ENCODE data around the gene MYO10. TPM values are rescaled to one million over a fixed set of nuclear protein-coding genes. Genes with fewer than 3 reads are reported as not detected.
"Not testable (repeated sequence)": the region's sequence is repeated elsewhere in the genome, so short reads cannot be mapped to it uniquely, and the experiment has no call there.

The MYO10 gene
- total RNA-seq, 4 donors from 2014 or later, result 34.7 to 122 (median 71.2) TPM

- H3K27ac ChIP-seq, result no peak overlapping the region
- no peak for DNase-seq
- no peaks in the 10 kb centered on the region for H3K9me3 ChIP-seq
- peaks cover 0 to 62% (median 0%) of the 10 kb centered on the region in 3 donors for H3K36me3 ChIP-seq
- TF ChIP-seq POLR2A (IDR thresholded peaks at IDR 0.05), result no peak
- TF ChIP-seq, protein P1, sequence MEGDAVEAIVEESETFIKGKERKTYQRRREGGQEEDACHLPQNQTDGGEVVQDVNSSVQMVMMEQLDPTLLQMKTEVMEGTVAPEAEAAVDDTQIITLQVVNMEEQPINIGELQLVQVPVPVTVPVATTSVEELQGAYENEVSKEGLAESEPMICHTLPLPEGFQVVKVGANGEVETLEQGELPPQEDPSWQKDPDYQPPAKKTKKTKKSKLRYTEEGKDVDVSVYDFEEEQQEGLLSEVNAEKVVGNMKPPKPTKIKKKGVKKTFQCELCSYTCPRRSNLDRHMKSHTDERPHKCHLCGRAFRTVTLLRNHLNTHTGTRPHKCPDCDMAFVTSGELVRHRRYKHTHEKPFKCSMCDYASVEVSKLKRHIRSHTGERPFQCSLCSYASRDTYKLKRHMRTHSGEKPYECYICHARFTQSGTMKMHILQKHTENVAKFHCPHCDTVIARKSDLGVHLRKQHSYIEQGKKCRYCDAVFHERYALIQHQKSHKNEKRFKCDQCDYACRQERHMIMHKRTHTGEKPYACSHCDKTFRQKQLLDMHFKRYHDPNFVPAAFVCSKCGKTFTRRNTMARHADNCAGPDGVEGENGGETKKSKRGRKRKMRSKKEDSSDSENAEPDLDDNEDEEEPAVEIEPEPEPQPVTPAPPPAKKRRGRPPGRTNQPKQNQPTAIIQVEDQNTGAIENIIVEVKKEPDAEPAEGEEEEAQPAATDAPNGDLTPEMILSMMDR (IDR thresholded peaks at IDR 0.05), result no peak
- H3K4me3 ChIP-seq, result no peak overlapping the region
- H3K4me1 ChIP-seq, result no peaks in the 10 kb centered on the region
- no peaks in the 10 kb centered on the region for H3K27me3 ChIP-seq
Observed at GRCh38 chr5:16759147-16759773, 176.8 kb downstream of the MYO10 start.

- Histone ChIP-seq H3K27me3 (no peaks in the 10 kb centered on the region), H3K9me3 (no peaks in the 10 kb centered on the region), H3K36me3 (peaks cover 0 to 60% (median 0%) of the 10 kb centered on the region in 3 donors), H3K4me1 (no peaks in the 10 kb centered on the region), H3K27ac (no peak overlapping the region), H3K4me3 (no peak overlapping the region)
- DNase-seq, result no peak
- TF ChIP-seq POLR2A (IDR thresholded peaks at IDR 0.05), result no peak
- TF ChIP-seq, protein P1 (IDR thresholded peaks at IDR 0.05), result no peak
Observed at GRCh38 chr5:16757989-16758501, 178.0 kb downstream of the MYO10 start.

DNA sequence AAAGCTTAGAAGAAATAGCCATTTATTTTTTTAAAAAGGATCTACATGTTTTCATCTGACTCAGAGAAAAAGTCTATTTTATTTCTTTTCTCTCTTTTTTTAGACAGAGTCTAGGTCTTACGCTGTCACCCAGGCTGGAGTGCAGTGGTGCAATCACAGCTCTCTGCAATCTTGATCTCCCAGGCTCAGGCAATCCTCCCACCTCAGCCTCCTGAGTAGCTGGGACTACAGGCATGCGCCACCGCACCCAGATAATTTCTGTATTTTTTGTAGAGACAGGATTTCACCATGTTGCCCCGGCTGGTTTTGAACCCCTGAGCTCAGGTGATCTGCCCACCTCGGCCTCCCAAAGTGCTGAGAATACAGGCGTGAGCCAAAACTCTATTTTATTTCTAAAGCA, 178.5 kb downstream of the MYO10 start:
- not testable (repeated sequence) for H3K27ac ChIP-seq, H3K9me3 ChIP-seq, DNase-seq, H3K4me3 ChIP-seq, H3K27me3 ChIP-seq, H3K4me1 ChIP-seq
- peaks cover 0 to 55% (median 0%) of the 10 kb centered on the region in 3 donors for H3K36me3 ChIP-seq

DNA sequence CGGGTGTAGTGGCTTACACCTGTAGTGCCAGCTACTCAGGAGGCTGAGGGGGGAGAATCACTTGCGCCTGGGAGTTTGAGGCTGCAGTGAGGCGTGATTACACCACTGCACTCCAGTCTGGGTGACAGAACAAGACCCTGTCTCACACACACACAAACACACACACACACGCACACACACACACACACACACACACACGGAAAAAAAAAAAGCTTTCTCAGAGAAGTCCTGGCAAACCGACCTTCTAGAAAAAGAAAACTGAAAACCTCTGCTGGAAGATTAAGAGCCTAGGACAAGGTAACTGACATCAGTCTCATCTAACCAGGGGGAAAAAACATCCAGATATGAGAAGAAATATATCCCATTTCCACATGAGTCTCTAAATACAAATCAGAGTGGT, 178.9 kb downstream of the MYO10 start:
- DNase-seq, result no peak
- Histone ChIP-seq H3K9me3 (no peaks in the 10 kb centered on the region), H3K4me1 (no peaks in the 10 kb centered on the region), H3K36me3 (peaks cover 0 to 51% (median 0%) of the 10 kb centered on the region in 3 donors), H3K4me3 (no peak overlapping the region), H3K27ac (no peak overlapping the region), H3K27me3 (no peaks in the 10 kb centered on the region)
- TF ChIP-seq POLR2A (IDR thresholded peaks at IDR 0.05), result no peak
- TF ChIP-seq, protein P1 (IDR thresholded peaks at IDR 0.05), result no peak

DNA sequence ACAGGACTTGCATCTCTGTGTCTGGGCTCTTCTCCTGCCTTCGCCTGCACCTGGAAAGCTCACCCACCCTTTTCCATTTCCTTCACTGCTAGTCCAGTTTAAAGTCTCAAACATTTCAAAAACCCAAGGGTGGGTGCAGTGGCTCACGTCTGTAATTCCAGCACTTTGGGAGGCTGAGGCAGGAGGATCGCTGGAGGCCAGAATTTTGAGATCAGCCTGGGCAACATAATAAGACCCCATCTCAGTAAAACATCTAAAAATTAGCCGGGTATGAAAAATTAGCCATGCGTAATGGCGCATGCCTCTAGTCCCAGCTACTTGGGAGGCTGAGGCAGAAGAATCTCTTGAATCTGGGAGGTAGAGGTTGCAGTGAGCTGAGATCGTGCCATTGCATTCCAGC, 179.4 kb downstream of the MYO10 start:
- H3K27me3 ChIP-seq, result no peaks in the 10 kb centered on the region
- DNase-seq, result no peak
- peaks cover 0 to 46% (median 0%) of the 10 kb centered on the region in 3 donors for H3K36me3 ChIP-seq
- TF ChIP-seq POLR2A (IDR thresholded peaks at IDR 0.05), result no peak
- TF ChIP-seq, protein P1 (IDR thresholded peaks at IDR 0.05), result no peak
- H3K9me3 ChIP-seq, result no peaks in the 10 kb centered on the region
- no peak overlapping the region for H3K27ac ChIP-seq
- H3K4me3 ChIP-seq, result no peak overlapping the region
- H3K4me1 ChIP-seq, result no peaks in the 10 kb centered on the region

GRCh38 chr5:16755641-16756040, 180.4 kb downstream of the MYO10 start:
- no peaks in the 10 kb centered on the region for H3K27me3 ChIP-seq
- TF ChIP-seq, protein P1 (IDR thresholded peaks at IDR 0.05), result no peak
- no peak for TF ChIP-seq POLR2A (IDR thresholded peaks at IDR 0.05)
- peaks cover 0 to 37% (median 0%) of the 10 kb centered on the region in 3 donors for H3K36me3 ChIP-seq
- H3K4me1 ChIP-seq, result no peaks in the 10 kb centered on the region
- no peak for DNase-seq
- no peaks in the 10 kb centered on the region for H3K9me3 ChIP-seq
- H3K4me3 ChIP-seq, result no peak overlapping the region
- H3K27ac ChIP-seq, result no peak overlapping the region

All from Peyer's patch (tissue), 4 donors.